PC-9 (cell line): Measurements from ENCODE around the gene KLF12.

Experiments
- EZH2 ChIP-seq: fragments of 200-600 bp; sonication (generic); IDR thresholded peaks from 2 replicates; pipeline ENCODE4 v1.8.0; 2017; ENCODE audit warnings: antibody characterized with exemption, low read depth
- TF ChIP-seq, protein P1 (sequence below): fragments of 200-600 bp; sonication (generic); conservative IDR thresholded peaks from 2 replicates; pipeline ENCODE4 v1.6.1; 2017; ENCODE audit warnings: mixed run types, antibody characterized with exemption, mild to moderate bottlenecking, moderate library complexity

DNA sequence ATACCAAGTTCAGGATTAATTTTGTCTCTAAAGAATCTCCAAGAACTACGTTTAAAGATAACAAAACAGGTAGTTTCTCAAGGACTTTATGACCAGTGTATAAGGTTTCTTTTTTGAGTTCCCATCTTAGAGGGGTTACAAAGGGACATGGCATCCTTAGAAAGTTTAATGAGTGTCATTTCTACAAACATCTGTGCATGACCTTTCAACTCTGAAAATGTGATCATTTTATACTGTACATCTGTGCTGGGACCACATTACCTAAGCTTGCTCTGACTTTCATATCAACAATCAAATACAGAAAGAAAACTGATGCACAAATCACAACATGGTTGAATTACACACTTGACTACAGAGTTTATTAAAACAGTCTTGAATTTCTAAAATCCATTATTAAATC, 37.1 kb downstream of the KLF12 start:
- TF ChIP-seq, protein P1, sequence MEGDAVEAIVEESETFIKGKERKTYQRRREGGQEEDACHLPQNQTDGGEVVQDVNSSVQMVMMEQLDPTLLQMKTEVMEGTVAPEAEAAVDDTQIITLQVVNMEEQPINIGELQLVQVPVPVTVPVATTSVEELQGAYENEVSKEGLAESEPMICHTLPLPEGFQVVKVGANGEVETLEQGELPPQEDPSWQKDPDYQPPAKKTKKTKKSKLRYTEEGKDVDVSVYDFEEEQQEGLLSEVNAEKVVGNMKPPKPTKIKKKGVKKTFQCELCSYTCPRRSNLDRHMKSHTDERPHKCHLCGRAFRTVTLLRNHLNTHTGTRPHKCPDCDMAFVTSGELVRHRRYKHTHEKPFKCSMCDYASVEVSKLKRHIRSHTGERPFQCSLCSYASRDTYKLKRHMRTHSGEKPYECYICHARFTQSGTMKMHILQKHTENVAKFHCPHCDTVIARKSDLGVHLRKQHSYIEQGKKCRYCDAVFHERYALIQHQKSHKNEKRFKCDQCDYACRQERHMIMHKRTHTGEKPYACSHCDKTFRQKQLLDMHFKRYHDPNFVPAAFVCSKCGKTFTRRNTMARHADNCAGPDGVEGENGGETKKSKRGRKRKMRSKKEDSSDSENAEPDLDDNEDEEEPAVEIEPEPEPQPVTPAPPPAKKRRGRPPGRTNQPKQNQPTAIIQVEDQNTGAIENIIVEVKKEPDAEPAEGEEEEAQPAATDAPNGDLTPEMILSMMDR: no peak
- TF ChIP-seq EZH2: no peak
